CD4-positive, alpha-beta T cell (primary cell): ENCODE results near the gene DUOX1. TPM values are rescaled to one million over a fixed set of nuclear protein-coding genes. Genes with fewer than 3 reads are reported as not detected.
A peak's percentile ranks its signal among the peaks of the same experiment; 100 is the strongest.

Experiments used
- ATAC-seq: fragments of 200-7000 bp; cut with Tn5 transposase; one replicate; pipeline ENCODE4 v1.10.0; 2022; ENCODE audit warnings: mild to moderate bottlenecking; ENCODE audit not compliant: poor library complexity
- CTCF ChIA-PET: fragments of 350-600 bp; sonication (Branson Sonifier 250); formaldehyde crosslinking; loops from one replicate; lab custom pipeline; 2021; ENCODE audit warnings: antibody characterized with exemption, inconsistent platforms; lab: Charles Lee
- POLR2A ChIA-PET: fragments of 350-600 bp; sonication (Branson Sonifier 250); formaldehyde crosslinking; loops from one replicate; lab custom pipeline; 2021; ENCODE audit warnings: antibody characterized with exemption, inconsistent platforms; lab: Charles Lee
- DNase-seq, 14 experiments: peaks; one replicate each; pipeline ENCODE4 v3.0.0-alpha.2; 2013 to 2020; ENCODE audit warnings: mixed read lengths in 2 of 14
- H3K27ac ChIP-seq, 2 donors: one replicate each; pipeline versions ENCODE4 v1.5.1 to v1.7.0; 2013; ENCODE audit warnings: low read length in 2 of 2, low read depth in 1 of 2, mild to moderate bottlenecking in 1 of 2
- H3K27me3 ChIP-seq, 2 experiments: 1 replicate in 1 of 2; 2 replicates in 1 of 2; pipeline versions ENCODE4 v1.6.1 to v1.7.0; 2013; ENCODE audit warnings: low read length in 2 of 2, control low read depth in 1 of 2, mild to moderate bottlenecking in 1 of 2, moderate library complexity in 1 of 2; ENCODE audit not compliant: insufficient read depth in 2 of 2, control insufficient read depth in 1 of 2
- H3K36me3 ChIP-seq: one replicate; pipeline ENCODE4 v1.6.1; 2013; ENCODE audit warnings: low read length, control low read depth; ENCODE audit not compliant: insufficient read depth
- H3K4me1 ChIP-seq: one replicate; pipeline ENCODE4 v1.6.1; 2013; ENCODE audit warnings: low read length, control low read depth; ENCODE audit not compliant: insufficient read depth
- H3K4me3 ChIP-seq: one replicate; pipeline ENCODE4 v1.5.1; 2013; ENCODE audit warnings: mild to moderate bottlenecking, low read length, moderate library complexity
- H3K9me3 ChIP-seq, 2 experiments: 1 replicate in 1 of 2; 2 replicates in 1 of 2; pipeline versions ENCODE4 v1.6.1 to v1.7.0; 2013; ENCODE audit warnings: low read length in 2 of 2, mild to moderate bottlenecking in 2 of 2, control low read depth in 1 of 2, moderate library complexity in 1 of 2; ENCODE audit not compliant: control insufficient read depth in 1 of 2, insufficient read depth in 1 of 2
- H3K27ac Mint-ChIP-seq: one replicate; pipeline ENCODE4 v1.8.0; 2020; ENCODE audit warnings: mixed read lengths
- H3K27me3 Mint-ChIP-seq: one replicate; pipeline ENCODE4 v1.8.0; 2021; ENCODE audit warnings: mixed read lengths
- H3K36me3 Mint-ChIP-seq: one replicate; pipeline ENCODE4 v1.8.0; 2021; ENCODE audit warnings: low read depth, mixed read lengths
- H3K4me1 Mint-ChIP-seq: one replicate; pipeline ENCODE4 v1.8.0; 2021; ENCODE audit warnings: low read depth, mixed read lengths
- H3K4me3 Mint-ChIP-seq: one replicate; pipeline ENCODE4 v1.8.0; 2020; ENCODE audit warnings: mild to moderate bottlenecking, mixed read lengths
- H3K9me3 Mint-ChIP-seq: one replicate; pipeline ENCODE4 v1.8.0; 2020; ENCODE audit warnings: mixed read lengths
- CTCF ChIP-seq: fragments of 200-600 bp; IDR thresholded peaks from one replicate; pipeline ENCODE4 v1.8.0; 2022; ENCODE audit warnings: antibody characterized with exemption, mild to moderate bottlenecking
- intact Hi-C, 2 experiments: fragments of 100-400 bp; cut with DNase I in 1 of 2; cut with micrococcal nuclease in 1 of 2; formaldehyde crosslinking; loops; one replicate each; pipeline versions ENCODE4 v1.15.1 to v1.9.0; 2023 to 2025; cut with DNase I, micrococcal nuclease
- total RNA-seq, 174 experiments: library from RNA in 2 of 174; stranded (reverse) in 2 of 174; gene quantifications; one replicate each; pipeline ENCODE4 v1.2.3 and lab custom pipeline; 2021 to 2026

The DUOX1 gene
- total RNA-seq, 2 experiments from 2014 or later: 0.17 to 0.25 TPM

- ChIA-PET CTCF (interaction anchor here (0.9 kb wide), 1 partner anchor 40 kb away, joined by 4 read pairs; no protein-coding TSS in a partner anchor), POLR2A (no interaction called here)
- ATAC-seq (no peak), DNase-seq (no peak)
- no peaks in the 10 kb centered on the region for H3K27me3 ChIP-seq
- no peak overlapping the region for H3K4me3 Mint-ChIP-seq
- no peaks in the 10 kb centered on the region for H3K4me1 Mint-ChIP-seq
- H3K27me3 Mint-ChIP-seq: no peaks in the 10 kb centered on the region
- H3K27ac ChIP-seq: no peak overlapping the region
- H3K4me1 ChIP-seq: peaks cover under 1% of the 10 kb centered on the region
- no peaks in the 10 kb centered on the region for H3K36me3 ChIP-seq
- H3K27ac Mint-ChIP-seq: no peak overlapping the region
- intact Hi-C loops: no loop called here
- no peaks in the 10 kb centered on the region for H3K9me3 Mint-ChIP-seq
- no peak overlapping the region for H3K4me3 ChIP-seq
- H3K9me3 ChIP-seq: no peaks in the 10 kb centered on the region
- no peak for TF ChIP-seq CTCF
- H3K36me3 Mint-ChIP-seq: no peaks in the 10 kb centered on the region
Observed at GRCh38 chr15:45157974-45158373, 28.2 kb downstream of the DUOX1 start.

GRCh38 chr15:45161666-45162065 is 31.9 kb downstream of the DUOX1 start:
- Histone ChIP-seq H3K9me3 (no peaks in the 10 kb centered on the region), H3K27me3 (no peaks in the 10 kb centered on the region), H3K4me3 (no peak overlapping the region), H3K27ac (no peak overlapping the region), H3K4me1 (peaks cover 22% of the 10 kb centered on the region), H3K36me3 (no peaks in the 10 kb centered on the region)
- Mint-ChIP-seq H3K27ac (no peak overlapping the region), H3K36me3 (no peaks in the 10 kb centered on the region), H3K9me3 (no peaks in the 10 kb centered on the region), H3K4me3 (no peak overlapping the region), H3K4me1 (peaks cover 15% of the 10 kb centered on the region), H3K27me3 (no peaks in the 10 kb centered on the region)
- DNase-seq (no peak), ATAC-seq (no peak)
- ChIA-PET CTCF (interaction anchor here (1.6 kb wide), 1 partner anchor 44 kb away, joined by 6 read pairs; no protein-coding TSS in a partner anchor), POLR2A (interaction anchor here (4.9 kb wide), 1 partner anchor 39 kb away, joined by 36 read pairs; no protein-coding TSS in a partner anchor)
- intact Hi-C loops: loop anchor here in 1 of 2 experiments (2.0 to 10.0 kb wide), 3 partner anchors 237 to 453 kb away; partner anchors contain the start of gene BLOC1S6
- TF ChIP-seq CTCF: no peak

GRCh38 chr15:45162771-45163507 is 33.1 kb downstream of the DUOX1 start:
- Histone ChIP-seq H3K36me3 (no peaks in the 10 kb centered on the region), H3K27ac (no peak overlapping the region), H3K9me3 (no peaks in the 10 kb centered on the region), H3K4me3 (no peak overlapping the region), H3K27me3 (no peaks in the 10 kb centered on the region), H3K4me1 (peaks cover 29% of the 10 kb centered on the region)
- ChIA-PET CTCF (interaction anchor here (0.7 to 3.0 kb wide), 12 partner anchors 16 to 296 kb away, joined by 3 to 15 read pairs (median 4); a partner anchor contains a TSS), POLR2A (interaction anchor here (0.6 to 4.9 kb wide), 7 partner anchors 29 to 425 kb away, joined by 3 to 36 read pairs (median 4); partner anchors contain the start of gene BLOC1S6)
- Mint-ChIP-seq H3K4me3 (no peak overlapping the region), H3K27ac (no peak overlapping the region), H3K36me3 (no peaks in the 10 kb centered on the region), H3K4me1 (peaks cover 15% of the 10 kb centered on the region), H3K27me3 (no peaks in the 10 kb centered on the region), H3K9me3 (no peaks in the 10 kb centered on the region)
- TF ChIP-seq CTCF: peak; percentile 69
- intact Hi-C loops: loop anchor here (1.0 to 10.0 kb wide), 4 partner anchors 236 to 452 kb away; partner anchors contain the start of gene BLOC1S6 (in 1 of the 2)
- ATAC-seq (no peak), DNase-seq (peak; percentile 34 to 80 (median 54))
